Esophagus muscularis mucosa (tissue), 4 donors: ENCODE measurements around the gene BFSP2.

Source experiments
- CTCF ChIP-seq, 3 experiments: fragments of 200-600 bp in 2 of 3; fragments of 450-650 bp in 1 of 3; sonication (generic) in 2 of 3; IDR thresholded peaks; one replicate each; pipeline ENCODE4 v1.5.1; 2017 to 2019; ENCODE audit warnings: antibody characterized with exemption in 3 of 3, mild to moderate bottlenecking in 2 of 3, moderate library complexity in 1 of 3
- EP300 ChIP-seq: sonication (generic); formaldehyde crosslinking; IDR thresholded peaks from one replicate; pipeline ENCODE4 v1.6.1; 2017; ENCODE audit warnings: antibody characterized with exemption
- POLR2A ChIP-seq: fragments of 450-650 bp; IDR thresholded peaks from one replicate; pipeline ENCODE4 v1.6.1; 2017; ENCODE audit warnings: antibody characterized with exemption, moderate library complexity, mild to moderate bottlenecking, low read depth
- POLR2AphosphoS5 ChIP-seq, 2 donors: sonication (generic); formaldehyde crosslinking; IDR thresholded peaks; one replicate each; pipeline ENCODE4 v1.6.1; 2017; ENCODE audit warnings: antibody characterized with exemption in 2 of 2

- TF ChIP-seq CTCF (IDR thresholded peaks at IDR 0.05) (no peak), EP300 (no peak), POLR2AphosphoS5 (IDR thresholded peaks at IDR 0.05) (no peak), POLR2A (no peak)
These were observed 89.0 kb downstream of the BFSP2 start for GRCh38 chr3:133488785-133489367.
